Lung (tissue), 12 donors: Measurements from ENCODE around the gene PRH1. TPM values are rescaled to one million over a fixed set of nuclear protein-coding genes. Genes with fewer than 3 reads are reported as not detected.

ENCODE experiments used
- ATAC-seq: fragments of 200-7000 bp; cut with Tn5 transposase; one replicate; pipeline ENCODE4 v1.9.1; 2020; ENCODE audit warnings: moderate number of reproducible peaks; ENCODE audit not compliant: insufficient read depth, low FRiP score
- DNase-seq, 3 donors: peaks; one replicate each; pipeline ENCODE4 v3.0.0-alpha.2; 2013 to 2017
- H3K27ac ChIP-seq, 2 donors: one replicate each; pipeline ENCODE4 v1.5.1; 2013; ENCODE audit warnings: mild to moderate bottlenecking in 2 of 2, moderate library complexity in 2 of 2, control low read depth in 1 of 2, inconsistent platforms in 1 of 2, low read depth in 1 of 2, low read length in 1 of 2
- H3K27me3 ChIP-seq, 3 donors: one replicate each; pipeline ENCODE4 v1.5.1; 2013; ENCODE audit warnings: low read length in 2 of 3; ENCODE audit not compliant: control insufficient read depth in 3 of 3, insufficient read depth in 3 of 3
- H3K36me3 ChIP-seq, 4 donors: one replicate each; pipeline ENCODE4 v1.5.1; 2013; ENCODE audit warnings: low read length in 4 of 4, mild to moderate bottlenecking in 1 of 4, moderate library complexity in 1 of 4; ENCODE audit not compliant: control insufficient read depth in 4 of 4, insufficient read depth in 4 of 4
- H3K4me1 ChIP-seq, 5 donors: one replicate each; pipeline ENCODE4 v1.5.1; 2013; ENCODE audit warnings: low read length in 5 of 5, mild to moderate bottlenecking in 2 of 5, moderate library complexity in 1 of 5; ENCODE audit not compliant: control insufficient read depth in 5 of 5, insufficient read depth in 5 of 5
- H3K4me3 ChIP-seq: one replicate; pipeline ENCODE4 v1.5.1; 2013; ENCODE audit warnings: mild to moderate bottlenecking, control low read depth, moderate library complexity
- H3K9ac ChIP-seq, 2 donors: one replicate each; pipeline ENCODE4 v1.5.1; 2013; ENCODE audit warnings: low read length in 2 of 2, control low read depth in 1 of 2; ENCODE audit not compliant: insufficient read depth in 1 of 2
- H3K9me3 ChIP-seq, 4 donors: one replicate each; pipeline ENCODE4 v1.5.1; 2013; ENCODE audit warnings: low read length in 3 of 4, mild to moderate bottlenecking in 1 of 4, moderate library complexity in 1 of 4; ENCODE audit not compliant: control insufficient read depth in 4 of 4, insufficient read depth in 3 of 4
- WGBS, 2 donors: extraction: QIAGEN DNeasy Blood & Tissue Kit; methylation state at CpG; one replicate each; pipeline ENCODE4 v1.1.7; 2013; 5-methylcytosine and 5-hydroxymethylcytosine counted together
- polyA plus RNA-seq, 2 donors: library from polyadenylated mRNA; stranded (reverse); fragments of 200-250 nt; gene quantifications; one replicate each; pipeline ENCODE4 v1.2.1, GENCODE V29; 2013
- total RNA-seq, 2 donors: library from RNA; depleted of rRNA in 1 of 2; stranded (reverse); fragments of >200 nt in 1 of 2; gene quantifications; one replicate each; pipeline ENCODE4 v1.2.1, GENCODE V29; 2014 to 2021
- TF ChIP-seq, protein P1 (sequence below): IDR thresholded peaks from 2 replicates; pipeline ENCODE4 v1.5.1; 2012; ENCODE audit warnings: mild to moderate bottlenecking; ENCODE audit errors: control extremely low read depth, extremely low read depth
- donor health status: control.
- donor health status: control.
- donor health status: Bipolar disorder and iron deficiency.
- donor health status: healthy.
- donor health status: DM: yes; HTN: yes; CAD: no.

Gene PRH1
- total and polyA plus RNA-seq, 4 donors, result 1.9 to 92.5 (median 13.1) TPM

DNA sequence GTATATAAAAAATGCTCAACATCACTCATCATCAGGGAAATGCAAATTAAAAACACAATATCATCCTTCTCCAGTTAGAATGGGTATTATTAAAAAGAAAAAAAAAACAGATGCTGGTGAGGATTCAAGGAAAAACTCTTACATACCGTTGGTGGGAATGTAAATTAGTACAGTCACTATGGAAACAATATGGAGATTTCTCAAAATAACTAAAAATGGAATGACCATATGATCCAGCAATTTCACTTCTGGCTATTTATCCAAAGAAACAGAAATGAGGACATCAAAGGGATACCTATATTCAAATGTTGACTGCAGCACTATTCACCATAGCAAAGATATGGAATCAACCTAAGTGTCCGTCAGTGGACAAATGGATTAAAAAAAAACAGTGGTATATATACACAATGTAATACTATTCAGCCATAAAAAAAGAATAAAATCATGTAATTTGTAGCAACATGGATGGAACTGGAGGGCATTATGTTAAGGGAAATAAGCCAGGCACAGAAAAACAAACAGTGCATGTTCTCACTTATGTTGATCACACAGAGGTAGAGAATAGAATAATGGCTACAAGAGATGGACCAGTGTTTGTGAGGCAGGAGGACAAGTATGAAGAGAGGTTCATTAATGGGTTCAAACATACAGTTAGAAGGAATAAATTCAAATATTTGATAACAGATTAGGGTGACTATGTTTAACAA is 20.4 kb downstream of the PRH1 start:
- ATAC-seq (no peak), DNase-seq (no peak)
- WGBS, 2 donors, result 93 to 98% methylated on average over 2 of the region's 2 CpGs
- no peak overlapping the region for H3K9ac ChIP-seq
- no peaks in the 10 kb centered on the region for H3K4me1 ChIP-seq
- peaks cover 0 to 7% (median 3%) of the 10 kb centered on the region in 4 donors for H3K9me3 ChIP-seq
- TF ChIP-seq, protein P1, sequence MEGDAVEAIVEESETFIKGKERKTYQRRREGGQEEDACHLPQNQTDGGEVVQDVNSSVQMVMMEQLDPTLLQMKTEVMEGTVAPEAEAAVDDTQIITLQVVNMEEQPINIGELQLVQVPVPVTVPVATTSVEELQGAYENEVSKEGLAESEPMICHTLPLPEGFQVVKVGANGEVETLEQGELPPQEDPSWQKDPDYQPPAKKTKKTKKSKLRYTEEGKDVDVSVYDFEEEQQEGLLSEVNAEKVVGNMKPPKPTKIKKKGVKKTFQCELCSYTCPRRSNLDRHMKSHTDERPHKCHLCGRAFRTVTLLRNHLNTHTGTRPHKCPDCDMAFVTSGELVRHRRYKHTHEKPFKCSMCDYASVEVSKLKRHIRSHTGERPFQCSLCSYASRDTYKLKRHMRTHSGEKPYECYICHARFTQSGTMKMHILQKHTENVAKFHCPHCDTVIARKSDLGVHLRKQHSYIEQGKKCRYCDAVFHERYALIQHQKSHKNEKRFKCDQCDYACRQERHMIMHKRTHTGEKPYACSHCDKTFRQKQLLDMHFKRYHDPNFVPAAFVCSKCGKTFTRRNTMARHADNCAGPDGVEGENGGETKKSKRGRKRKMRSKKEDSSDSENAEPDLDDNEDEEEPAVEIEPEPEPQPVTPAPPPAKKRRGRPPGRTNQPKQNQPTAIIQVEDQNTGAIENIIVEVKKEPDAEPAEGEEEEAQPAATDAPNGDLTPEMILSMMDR, result no peak
- H3K27me3 ChIP-seq, result no peaks in the 10 kb centered on the region
- no peak overlapping the region for H3K4me3 ChIP-seq
- no peak overlapping the region for H3K27ac ChIP-seq
- H3K36me3 ChIP-seq, result no peaks in the 10 kb centered on the region

DNA sequence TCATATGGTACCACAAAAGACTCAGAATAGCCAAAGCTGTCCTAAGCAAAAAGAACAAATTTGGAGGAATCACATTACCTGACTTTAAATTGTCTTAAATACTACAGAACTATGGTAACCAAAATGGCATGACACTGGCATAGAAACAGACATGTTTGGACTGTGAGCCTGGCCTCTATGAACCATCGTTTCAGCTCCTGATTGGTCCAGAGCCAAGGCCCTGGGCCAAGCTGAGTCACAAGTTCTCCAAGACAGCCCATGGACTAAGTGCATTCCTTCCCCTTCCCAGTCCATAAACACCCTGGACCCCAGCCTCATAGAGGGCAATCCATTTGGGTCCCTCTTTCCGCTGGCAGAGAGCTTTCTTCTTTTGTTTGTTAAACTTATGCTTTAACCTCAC is 22.7 kb downstream of the PRH1 start:
- Histone ChIP-seq H3K4me3 (no peak overlapping the region), H3K9me3 (peaks cover 0 to 16% (median 8%) of the 10 kb centered on the region in 4 donors), H3K36me3 (no peaks in the 10 kb centered on the region), H3K27me3 (no peaks in the 10 kb centered on the region), H3K9ac (no peak overlapping the region), H3K27ac (no peak overlapping the region), H3K4me1 (no peaks in the 10 kb centered on the region)
- TF ChIP-seq, protein P1, result no peak
- ATAC-seq, result no peak
- no peak for DNase-seq
- WGBS, 2 donors, result 90 to 92% methylated on average over 2 of the region's 2 CpGs

DNA sequence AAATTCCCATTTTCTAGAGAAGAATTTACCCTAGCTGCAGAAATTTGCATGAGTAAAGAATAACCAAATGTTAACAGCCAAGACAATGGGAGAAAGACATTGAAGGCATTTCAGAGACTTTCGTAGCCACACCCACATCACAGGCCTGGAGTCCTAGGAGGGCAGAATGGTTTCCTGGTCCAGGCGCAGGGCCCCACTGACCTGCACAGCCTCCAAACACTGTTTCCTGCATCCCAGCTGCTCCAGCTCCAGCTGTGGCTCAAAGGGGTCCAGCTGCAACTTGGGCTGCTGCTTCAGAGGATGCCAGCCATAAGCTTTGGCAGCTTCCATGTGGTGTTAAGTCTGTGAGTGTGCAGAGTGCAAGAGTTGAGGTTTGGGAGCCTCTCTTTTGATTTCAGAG is 28.2 kb downstream of the PRH1 start:
- H3K36me3 ChIP-seq, result peaks cover 0 to 6% (median 0%) of the 10 kb centered on the region in 4 donors
- H3K9ac ChIP-seq, result no peak overlapping the region
- H3K27ac ChIP-seq, result no peak overlapping the region
- 98% methylated on average over 2 of the region's 2 CpGs for WGBS, 2 donors
- no peak overlapping the region for H3K4me3 ChIP-seq
- no peaks in the 10 kb centered on the region for H3K27me3 ChIP-seq
- H3K9me3 ChIP-seq, result peaks cover 0 to 16% (median 9%) of the 10 kb centered on the region in 4 donors
- ATAC-seq (no peak), DNase-seq (no peak)
- TF ChIP-seq, protein P1, result no peak
- peaks cover 0 to 2% (median 0%) of the 10 kb centered on the region in 5 donors for H3K4me1 ChIP-seq

DNA sequence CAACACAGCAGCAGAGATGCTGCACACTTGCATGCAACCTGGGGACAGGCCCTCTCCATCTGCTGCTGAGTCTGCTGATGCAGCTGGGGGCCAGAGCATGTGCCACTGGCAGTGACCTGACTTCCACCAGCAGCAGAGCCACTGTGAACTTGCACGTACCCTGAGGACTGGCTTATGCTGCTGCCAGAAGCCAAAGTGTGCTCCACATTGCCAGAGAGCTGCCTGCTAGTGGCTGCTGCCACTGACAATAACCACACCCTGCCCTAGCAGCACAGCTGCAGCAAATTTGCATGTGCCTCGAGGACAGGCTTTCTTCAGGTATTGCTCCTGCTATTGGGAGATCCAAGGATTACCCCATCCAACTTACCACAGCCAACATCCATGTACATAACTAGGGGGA is 30.3 kb downstream of the PRH1 start:
- 88 to 91% methylated on average over 2 of the region's 2 CpGs for WGBS, 2 donors
- Histone ChIP-seq H3K36me3 (peaks cover 0 to 6% (median 1%) of the 10 kb centered on the region in 4 donors), H3K4me3 (no peak overlapping the region), H3K4me1 (peaks cover 0 to 2% (median 0%) of the 10 kb centered on the region in 5 donors), H3K27ac (no peak overlapping the region), H3K27me3 (no peaks in the 10 kb centered on the region), H3K9ac (no peak overlapping the region), H3K9me3 (peaks cover 0 to 13% (median 7%) of the 10 kb centered on the region in 4 donors)
- DNase-seq, result no peak
- ATAC-seq, result no peak
- TF ChIP-seq, protein P1, result no peak
